Ishikawa (cell line): ENCODE measurements around the gene WDR59.

Experiments
- CEBPB ChIP-seq: IDR thresholded peaks from 2 replicates; pipeline ENCODE4 v1.6.1; 2012
- CREB1 ChIP-seq: IDR thresholded peaks from 2 replicates; pipeline ENCODE4 v1.6.1; 2012; ENCODE audit warnings: low read depth
- EGR1 ChIP-seq: IDR thresholded peaks from 2 replicates; pipeline ENCODE4 v1.6.1; 2012
- EP300 ChIP-seq: IDR thresholded peaks from 2 replicates; pipeline ENCODE4 v1.6.1; 2012; ENCODE audit warnings: borderline replicate concordance
- FOXM1 ChIP-seq: IDR thresholded peaks from 2 replicates; pipeline ENCODE4 v1.6.1; 2012; ENCODE audit warnings: low read depth, borderline replicate concordance
- NFIC ChIP-seq: IDR thresholded peaks from 2 replicates; pipeline ENCODE4 v1.6.1; 2012
- RAD21 ChIP-seq: IDR thresholded peaks from 2 replicates; pipeline ENCODE4 v1.6.1; 2012; ENCODE audit warnings: low read depth
- TAF1 ChIP-seq: IDR thresholded peaks from 2 replicates; pipeline ENCODE4 v1.6.1; 2012; ENCODE audit warnings: low read depth, mild to moderate bottlenecking
- TCF12 ChIP-seq: IDR thresholded peaks from 2 replicates; pipeline ENCODE4 v1.6.1; 2012; ENCODE audit warnings: low read depth
- TEAD4 ChIP-seq: IDR thresholded peaks from 2 replicates; pipeline ENCODE4 v1.6.1; 2012
- YY1 ChIP-seq: IDR thresholded peaks from 2 replicates; pipeline ENCODE4 v1.6.1; 2012; ENCODE audit warnings: low read depth
- ZBTB7A ChIP-seq: IDR thresholded peaks from 2 replicates; pipeline ENCODE4 v1.6.1; 2012; ENCODE audit warnings: low read depth
- TF ChIP-seq, protein P1 (sequence below): IDR thresholded peaks from 2 replicates; pipeline ENCODE4 v1.6.1; 2012
- TF ChIP-seq, protein P2 (sequence below): IDR thresholded peaks from 2 replicates; pipeline ENCODE4 v1.6.1; 2012
- TF ChIP-seq, protein P3 (sequence below): IDR thresholded peaks from 2 replicates; pipeline ENCODE4 v1.6.1; 2012; ENCODE audit warnings: low read depth, mild to moderate bottlenecking

WDR59 gene

GRCh38 chr16:74984194-74984528 is 762 bp downstream of the WDR59 start:
- TF ChIP-seq, protein P1, sequence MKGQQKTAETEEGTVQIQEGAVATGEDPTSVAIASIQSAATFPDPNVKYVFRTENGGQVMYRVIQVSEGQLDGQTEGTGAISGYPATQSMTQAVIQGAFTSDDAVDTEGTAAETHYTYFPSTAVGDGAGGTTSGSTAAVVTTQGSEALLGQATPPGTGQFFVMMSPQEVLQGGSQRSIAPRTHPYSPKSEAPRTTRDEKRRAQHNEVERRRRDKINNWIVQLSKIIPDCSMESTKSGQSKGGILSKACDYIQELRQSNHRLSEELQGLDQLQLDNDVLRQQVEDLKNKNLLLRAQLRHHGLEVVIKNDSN, result no peak
- no peak for TF ChIP-seq TAF1
- no peak for TF ChIP-seq TCF12
- TF ChIP-seq YY1, result no peak
- TF ChIP-seq CEBPB, result no peak
- TF ChIP-seq FOXM1, result no peak
- no peak for TF ChIP-seq ZBTB7A
- TF ChIP-seq, protein P2, sequence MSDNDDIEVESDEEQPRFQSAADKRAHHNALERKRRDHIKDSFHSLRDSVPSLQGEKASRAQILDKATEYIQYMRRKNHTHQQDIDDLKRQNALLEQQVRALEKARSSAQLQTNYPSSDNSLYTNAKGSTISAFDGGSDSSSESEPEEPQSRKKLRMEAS, result no peak

DNA sequence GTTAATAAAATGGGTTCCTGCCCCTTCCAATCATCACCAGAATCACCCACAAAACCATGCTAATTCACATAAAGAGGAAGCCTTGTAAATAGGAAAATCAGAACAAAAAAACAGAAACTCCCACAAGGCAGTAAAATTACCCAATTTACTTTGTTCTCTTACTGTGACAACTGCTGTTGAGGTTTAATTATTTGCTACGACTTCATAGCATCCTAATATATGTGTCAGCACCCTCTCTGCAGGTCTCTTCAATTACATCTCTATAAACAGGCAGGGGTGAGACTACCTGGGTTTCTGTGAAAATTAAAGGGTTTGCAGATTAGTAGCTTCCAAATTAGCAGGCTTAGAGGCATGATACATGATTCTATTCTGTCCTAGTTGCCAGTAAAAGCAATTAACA is 2.7 kb downstream of the WDR59 start:
- no peak for TF ChIP-seq TAF1
- TF ChIP-seq, protein P1, result no peak
- no peak for TF ChIP-seq CREB1
- TF ChIP-seq NFIC, result no peak
- no peak for TF ChIP-seq ZBTB7A
- TF ChIP-seq TEAD4, result no peak
- no peak for TF ChIP-seq CEBPB
- no peak for TF ChIP-seq YY1

- TF ChIP-seq YY1 (no peak), CREB1 (no peak), CEBPB (no peak), TEAD4 (no peak), NFIC (no peak), EP300 (no peak), TCF12 (no peak), TAF1 (no peak), FOXM1 (no peak), RAD21 (no peak), ZBTB7A (no peak)
- TF ChIP-seq, protein P3, sequence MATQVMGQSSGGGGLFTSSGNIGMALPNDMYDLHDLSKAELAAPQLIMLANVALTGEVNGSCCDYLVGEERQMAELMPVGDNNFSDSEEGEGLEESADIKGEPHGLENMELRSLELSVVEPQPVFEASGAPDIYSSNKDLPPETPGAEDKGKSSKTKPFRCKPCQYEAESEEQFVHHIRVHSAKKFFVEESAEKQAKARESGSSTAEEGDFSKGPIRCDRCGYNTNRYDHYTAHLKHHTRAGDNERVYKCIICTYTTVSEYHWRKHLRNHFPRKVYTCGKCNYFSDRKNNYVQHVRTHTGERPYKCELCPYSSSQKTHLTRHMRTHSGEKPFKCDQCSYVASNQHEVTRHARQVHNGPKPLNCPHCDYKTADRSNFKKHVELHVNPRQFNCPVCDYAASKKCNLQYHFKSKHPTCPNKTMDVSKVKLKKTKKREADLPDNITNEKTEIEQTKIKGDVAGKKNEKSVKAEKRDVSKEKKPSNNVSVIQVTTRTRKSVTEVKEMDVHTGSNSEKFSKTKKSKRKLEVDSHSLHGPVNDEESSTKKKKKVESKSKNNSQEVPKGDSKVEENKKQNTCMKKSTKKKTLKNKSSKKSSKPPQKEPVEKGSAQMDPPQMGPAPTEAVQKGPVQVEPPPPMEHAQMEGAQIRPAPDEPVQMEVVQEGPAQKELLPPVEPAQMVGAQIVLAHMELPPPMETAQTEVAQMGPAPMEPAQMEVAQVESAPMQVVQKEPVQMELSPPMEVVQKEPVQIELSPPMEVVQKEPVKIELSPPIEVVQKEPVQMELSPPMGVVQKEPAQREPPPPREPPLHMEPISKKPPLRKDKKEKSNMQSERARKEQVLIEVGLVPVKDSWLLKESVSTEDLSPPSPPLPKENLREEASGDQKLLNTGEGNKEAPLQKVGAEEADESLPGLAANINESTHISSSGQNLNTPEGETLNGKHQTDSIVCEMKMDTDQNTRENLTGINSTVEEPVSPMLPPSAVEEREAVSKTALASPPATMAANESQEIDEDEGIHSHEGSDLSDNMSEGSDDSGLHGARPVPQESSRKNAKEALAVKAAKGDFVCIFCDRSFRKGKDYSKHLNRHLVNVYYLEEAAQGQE, result no peak
- TF ChIP-seq, protein P1, result no peak
- TF ChIP-seq, protein P2, result no peak
These were observed 9.3 kb downstream of the WDR59 start for GRCh38 chr16:74975591-74975990.

- TF ChIP-seq, protein P1, result no peak
- TF ChIP-seq, protein P3, result no peak
- no peak for TF ChIP-seq EGR1
- TF ChIP-seq ZBTB7A, result no peak
These were observed 11.6 kb downstream of the WDR59 start for GRCh38 chr16:74973304-74973703.

DNA sequence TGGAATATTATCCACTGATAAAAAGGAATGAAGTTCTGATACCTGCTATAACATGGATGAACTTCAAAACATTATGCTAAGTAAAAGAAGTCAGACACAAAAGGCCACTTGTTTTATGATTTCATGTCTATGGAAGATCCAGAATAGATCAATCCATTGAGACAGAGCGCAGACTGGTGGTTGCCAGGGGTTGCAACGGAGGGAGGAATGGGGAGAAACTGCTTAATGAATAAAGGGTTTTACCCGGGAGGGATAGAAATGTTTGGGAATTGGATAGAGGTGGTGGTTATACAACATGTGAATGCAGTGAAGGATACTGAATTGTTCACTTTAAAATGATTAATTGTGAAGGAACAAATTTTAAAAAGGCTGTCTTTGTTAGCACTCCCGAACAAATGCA is 30.2 kb downstream of the WDR59 start:
- TF ChIP-seq CEBPB (no peak), YY1 (no peak), FOXM1 (no peak)
- TF ChIP-seq, protein P1, result no peak

DNA sequence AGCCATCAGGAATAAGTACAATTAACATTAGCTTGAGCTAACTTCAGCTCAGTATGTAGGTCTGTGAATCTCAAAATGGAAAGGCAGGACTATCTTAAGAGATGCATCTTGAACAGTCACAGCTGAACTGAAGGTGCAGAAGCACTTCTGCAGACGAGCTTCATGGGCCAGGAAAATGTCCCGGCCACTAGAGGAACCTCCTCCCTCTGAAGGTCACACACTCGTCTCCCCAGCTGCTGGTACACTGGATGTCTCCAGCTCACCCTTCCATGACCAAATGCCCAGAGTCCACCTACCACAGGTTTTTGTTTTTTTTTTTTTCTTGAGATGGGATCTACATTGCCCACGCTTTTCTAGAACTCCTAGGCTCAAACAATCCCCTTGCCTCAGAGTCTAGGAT is 33.2 kb downstream of the WDR59 start:
- TF ChIP-seq, protein P1, result no peak
- no peak for TF ChIP-seq FOXM1
- no peak for TF ChIP-seq EGR1
- TF ChIP-seq TEAD4, result no peak
- no peak for TF ChIP-seq EP300
- TF ChIP-seq ZBTB7A, result no peak
- TF ChIP-seq, protein P2, result no peak
- TF ChIP-seq TAF1, result no peak
- TF ChIP-seq YY1, result no peak
- no peak for TF ChIP-seq CREB1
- TF ChIP-seq, protein P3, result no peak
- no peak for TF ChIP-seq TCF12
- no peak for TF ChIP-seq RAD21
- no peak for TF ChIP-seq CEBPB
